NCI-H510A treated with DMSO at 0.1 percent for 48 hours (cell line): ENCODE measurements around the gene CAMTA1.
A peak's percentile ranks its signal among the peaks of the same experiment; 100 is the strongest.

Experiments used
- DNase-seq: peaks from one replicate; lab custom pipeline; 2025; lab: John Stamatoyannopoulos, UW

CAMTA1 gene

GRCh38 chr1:6958407-6959030, 173.3 kb downstream of the CAMTA1 start:
- no peak for DNase-seq

- no peak for DNase-seq
Measured at GRCh38 chr1:6959491-6959890, 174.2 kb downstream of the CAMTA1 start.

- DNase-seq = peak; percentile 70
Measured at GRCh38 chr1:6960291-6960811, 175.1 kb downstream of the CAMTA1 start.

- DNase-seq = no peak
Measured at GRCh38 chr1:6960860-6961259, 175.6 kb downstream of the CAMTA1 start.

- DNase-seq = no peak
Measured at GRCh38 chr1:6961289-6961688, 176.0 kb downstream of the CAMTA1 start.

GRCh38 chr1:6961905-6962477, 176.7 kb downstream of the CAMTA1 start:
- no peak for DNase-seq

GRCh38 chr1:6962478-6962995, 177.3 kb downstream of the CAMTA1 start:
- no peak for DNase-seq

- no peak for DNase-seq
Measured at GRCh38 chr1:6962996-6963911, 178.0 kb downstream of the CAMTA1 start.

- DNase-seq = no peak
Measured at GRCh38 chr1:6963912-6964307, 178.7 kb downstream of the CAMTA1 start.

GRCh38 chr1:6965083-6965934, 180.1 kb downstream of the CAMTA1 start:
- no peak for DNase-seq

- DNase-seq = no peak
Measured at GRCh38 chr1:6965935-6966241, 180.6 kb downstream of the CAMTA1 start.

GRCh38 chr1:6966326-6966725, 181.1 kb downstream of the CAMTA1 start:
- no peak for DNase-seq

GRCh38 chr1:6967431-6968111, 182.3 kb downstream of the CAMTA1 start:
- no peak for DNase-seq

GRCh38 chr1:6969106-6969505, 183.9 kb downstream of the CAMTA1 start:
- no peak for DNase-seq

GRCh38 chr1:6969762-6970161, 184.5 kb downstream of the CAMTA1 start:
- DNase-seq = no peak

GRCh38 chr1:6970221-6970620, 185.0 kb downstream of the CAMTA1 start:
- no peak for DNase-seq

GRCh38 chr1:6971048-6971447, 185.8 kb downstream of the CAMTA1 start:
- DNase-seq = no peak

GRCh38 chr1:6971699-6972098, 186.4 kb downstream of the CAMTA1 start:
- DNase-seq = no peak

- no peak for DNase-seq
Measured at GRCh38 chr1:6972399-6972798, 187.1 kb downstream of the CAMTA1 start.

GRCh38 chr1:6975331-6976043, 190.2 kb downstream of the CAMTA1 start:
- no peak for DNase-seq

- DNase-seq = no peak
Measured at GRCh38 chr1:6976044-6976375, 190.8 kb downstream of the CAMTA1 start.
